Natural killer cell (primary cell): ENCODE results near the gene ZNF366. TPM values are rescaled to one million over a fixed set of nuclear protein-coding genes. Genes with fewer than 3 reads are reported as not detected.

Experiments used
- ATAC-seq, 3 donors: fragments of 150-1000 bp in 2 of 3; fragments of 200-7000 bp in 1 of 3; cut with Tn5 transposase; 1 replicate in 1 of 3; 2 replicates in 2 of 3; pipeline ENCODE4 v1.10.0; 2021; ENCODE audit warnings: mild to moderate bottlenecking in 2 of 3, moderate library complexity in 2 of 3
- DNase-seq, 2 donors: peaks; one replicate each; pipeline versions ENCODE4 v3.0.0 to v3.0.0-alpha.2; 2013 to 2021; ENCODE audit warnings: mixed read lengths in 1 of 2
- H3K27ac ChIP-seq: one replicate; pipeline ENCODE4 v1.5.1; 2013; ENCODE audit warnings: mild to moderate bottlenecking, low read length
- H3K27me3 ChIP-seq: one replicate; pipeline ENCODE4 v1.6.1; 2013; ENCODE audit warnings: low read length; ENCODE audit not compliant: control insufficient read depth, insufficient read depth
- H3K36me3 ChIP-seq: one replicate; pipeline ENCODE4 v1.6.1; 2013; ENCODE audit warnings: low read length; ENCODE audit not compliant: control insufficient read depth, insufficient read depth
- H3K4me1 ChIP-seq: one replicate; pipeline ENCODE4 v1.6.1; 2013; ENCODE audit warnings: low read length; ENCODE audit not compliant: control insufficient read depth, insufficient read depth
- H3K4me3 ChIP-seq: one replicate; pipeline ENCODE4 v1.5.1; 2013; ENCODE audit warnings: low read length
- H3K9me3 ChIP-seq: one replicate; pipeline ENCODE4 v1.6.1; 2013; ENCODE audit warnings: low read length; ENCODE audit not compliant: control insufficient read depth, insufficient read depth
- H3K27ac Mint-ChIP-seq, 2 donors: one replicate each; pipeline ENCODE4 v1.8.0; 2022; ENCODE audit warnings: mild to moderate bottlenecking in 2 of 2, mixed read lengths in 2 of 2, moderate library complexity in 1 of 2
- H3K27me3 Mint-ChIP-seq, 2 donors: one replicate each; pipeline ENCODE4 v1.8.0; 2022; ENCODE audit warnings: low read depth in 2 of 2, mixed read lengths in 2 of 2
- H3K36me3 Mint-ChIP-seq: one replicate; pipeline ENCODE4 v1.8.0; 2022; ENCODE audit warnings: mixed read lengths
- H3K4me1 Mint-ChIP-seq, 2 donors: one replicate each; pipeline ENCODE4 v1.8.0; 2022; ENCODE audit warnings: mixed read lengths in 2 of 2
- H3K4me3 Mint-ChIP-seq: one replicate; pipeline ENCODE4 v1.8.0; 2022; ENCODE audit warnings: mild to moderate bottlenecking, moderate library complexity, mixed read lengths
- H3K9me3 Mint-ChIP-seq, 2 donors: one replicate each; pipeline ENCODE4 v1.8.0; 2022; ENCODE audit warnings: mixed read lengths in 2 of 2
- WGBS: methylation state at CpG from one replicate; pipeline ENCODE4 v1.1.7; 2013; ENCODE audit warnings: missing lambda C conversion rate; ENCODE audit not compliant: insufficient coverage; 5-methylcytosine and 5-hydroxymethylcytosine counted together
- intact Hi-C: fragments of 100-400 bp; cut with micrococcal nuclease; formaldehyde crosslinking; loops from one replicate; pipeline ENCODE4 v1.14.2; 2022
- total RNA-seq, 4 donors: library from RNA; stranded (reverse); fragments of 120-200 nt in 1 of 4; gene quantifications; one replicate each; pipeline versions ENCODE4 v1.2.3 to v1.2.4, GENCODE V29; 2013 to 2022
- TF ChIP-seq, protein P1 (sequence below): fragments of 200-600 bp; IDR thresholded peaks from one replicate; pipeline ENCODE4 v1.8.0; 2022; ENCODE audit warnings: antibody characterized with exemption

ZNF366 gene
- total RNA-seq, 3 donors from 2014 or later (not counting 1 experiment from before 2014, with no cell fraction given): 0.54 TPM; not detected in 2

DNA sequence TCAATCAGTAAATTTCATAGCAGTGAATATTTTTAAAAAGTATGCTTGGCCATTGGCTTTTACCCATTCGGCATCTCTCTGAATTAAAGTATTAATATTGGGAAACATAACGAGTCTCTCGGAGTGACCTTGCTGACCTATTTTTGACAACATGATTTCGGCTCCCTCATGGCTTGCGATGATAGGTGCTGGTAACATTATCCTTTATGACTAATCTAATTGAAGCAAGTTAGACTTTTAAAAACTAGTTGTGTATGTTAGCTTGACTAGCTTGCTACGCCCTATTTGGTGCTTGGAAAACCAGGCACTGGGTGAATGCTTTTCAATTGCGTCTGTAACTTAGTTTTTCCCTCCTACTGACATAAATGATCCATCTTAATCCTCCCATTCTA, 1.1 kb downstream of the ZNF366 start:
- Mint-ChIP-seq H3K36me3 (no peaks in the 10 kb centered on the region), H3K4me3 (no peak overlapping the region), H3K4me1 (no peaks in the 10 kb centered on the region), H3K27ac (no peak overlapping the region), H3K9me3 (no peaks in the 10 kb centered on the region), H3K27me3 (peaks cover 10 to 11% of the 10 kb centered on the region in 2 donors)
- Histone ChIP-seq H3K36me3 (no peaks in the 10 kb centered on the region), H3K4me3 (no peak overlapping the region), H3K9me3 (no peaks in the 10 kb centered on the region), H3K27ac (no peak overlapping the region), H3K27me3 (no peaks in the 10 kb centered on the region), H3K4me1 (peaks cover 4% of the 10 kb centered on the region)
- DNase-seq: no peak
- 93% methylated on average over 7 of the region's 7 CpGs for WGBS
- intact Hi-C loops: no loop called here
- ATAC-seq: no peak
- TF ChIP-seq, protein P1, sequence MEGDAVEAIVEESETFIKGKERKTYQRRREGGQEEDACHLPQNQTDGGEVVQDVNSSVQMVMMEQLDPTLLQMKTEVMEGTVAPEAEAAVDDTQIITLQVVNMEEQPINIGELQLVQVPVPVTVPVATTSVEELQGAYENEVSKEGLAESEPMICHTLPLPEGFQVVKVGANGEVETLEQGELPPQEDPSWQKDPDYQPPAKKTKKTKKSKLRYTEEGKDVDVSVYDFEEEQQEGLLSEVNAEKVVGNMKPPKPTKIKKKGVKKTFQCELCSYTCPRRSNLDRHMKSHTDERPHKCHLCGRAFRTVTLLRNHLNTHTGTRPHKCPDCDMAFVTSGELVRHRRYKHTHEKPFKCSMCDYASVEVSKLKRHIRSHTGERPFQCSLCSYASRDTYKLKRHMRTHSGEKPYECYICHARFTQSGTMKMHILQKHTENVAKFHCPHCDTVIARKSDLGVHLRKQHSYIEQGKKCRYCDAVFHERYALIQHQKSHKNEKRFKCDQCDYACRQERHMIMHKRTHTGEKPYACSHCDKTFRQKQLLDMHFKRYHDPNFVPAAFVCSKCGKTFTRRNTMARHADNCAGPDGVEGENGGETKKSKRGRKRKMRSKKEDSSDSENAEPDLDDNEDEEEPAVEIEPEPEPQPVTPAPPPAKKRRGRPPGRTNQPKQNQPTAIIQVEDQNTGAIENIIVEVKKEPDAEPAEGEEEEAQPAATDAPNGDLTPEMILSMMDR: no peak

DNA sequence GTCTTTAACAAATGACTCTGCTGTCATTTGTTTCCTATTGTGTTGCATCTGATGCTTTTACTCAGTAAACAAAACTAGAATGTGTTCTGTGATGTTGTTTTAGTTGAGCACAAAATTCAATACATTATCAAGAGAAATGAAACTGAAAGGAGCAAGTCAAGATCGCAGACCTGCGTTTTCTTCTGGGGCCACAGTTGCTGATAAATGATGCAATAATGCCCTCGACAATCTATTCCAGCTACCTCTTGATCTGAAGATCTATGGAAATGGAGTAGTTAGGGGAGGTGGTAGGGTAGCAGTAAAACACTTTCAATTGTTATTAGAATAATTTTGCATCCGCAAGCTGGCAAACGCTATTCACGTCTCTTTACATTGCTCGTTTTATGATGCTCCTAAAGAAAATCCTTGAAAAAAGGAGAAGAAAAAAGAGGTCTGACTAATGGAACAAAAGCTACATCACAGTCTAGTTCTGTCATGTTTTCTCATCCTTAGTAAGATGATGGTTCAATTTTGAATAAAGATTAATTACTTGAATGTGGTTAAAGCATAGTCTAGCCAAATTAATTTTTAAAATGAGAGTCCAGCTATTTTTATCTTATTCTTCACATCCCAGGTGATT, 1.6 kb downstream of the ZNF366 start:
- Mint-ChIP-seq H3K27me3 (peaks cover 8 to 10% of the 10 kb centered on the region in 2 donors), H3K4me1 (no peaks in the 10 kb centered on the region), H3K9me3 (no peaks in the 10 kb centered on the region), H3K27ac (no peak overlapping the region), H3K36me3 (no peaks in the 10 kb centered on the region), H3K4me3 (no peak overlapping the region)
- ATAC-seq (no peak), DNase-seq (no peak)
- Histone ChIP-seq H3K36me3 (no peaks in the 10 kb centered on the region), H3K27me3 (no peaks in the 10 kb centered on the region), H3K4me3 (no peak overlapping the region), H3K27ac (no peak overlapping the region), H3K4me1 (peaks cover 4% of the 10 kb centered on the region), H3K9me3 (no peaks in the 10 kb centered on the region)
- TF ChIP-seq, protein P1: no peak
- intact Hi-C loops: no loop called here
- 68% methylated on average over 7 of the region's 7 CpGs for WGBS

DNA sequence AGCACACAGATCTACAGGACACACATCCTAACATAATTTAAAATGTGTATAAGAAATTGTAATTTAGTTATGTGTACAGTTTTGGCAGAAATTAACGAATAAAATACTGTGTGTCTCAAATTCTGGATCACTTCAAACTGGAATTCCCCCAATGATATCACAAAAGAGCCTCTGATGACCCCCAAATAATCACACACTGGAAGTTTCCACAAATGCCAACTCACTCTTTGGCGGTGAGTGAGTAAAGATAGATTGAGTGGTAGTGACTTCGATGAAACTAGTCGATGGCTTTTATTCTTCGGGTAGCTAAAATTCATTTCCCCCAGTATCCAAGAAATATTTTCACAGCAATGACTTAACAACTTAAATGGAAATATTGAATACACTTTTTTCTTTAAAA, 2.2 kb downstream of the ZNF366 start:
- H3K4me1 Mint-ChIP-seq: no peaks in the 10 kb centered on the region
- H3K27ac Mint-ChIP-seq: no peak overlapping the region
- H3K4me1 ChIP-seq: peaks cover 4% of the 10 kb centered on the region
- no peak overlapping the region for H3K4me3 ChIP-seq
- no peaks in the 10 kb centered on the region for H3K9me3 ChIP-seq
- WGBS: no CpG with 5 or more reads among the region's 5 CpGs
- TF ChIP-seq, protein P1: no peak
- no peaks in the 10 kb centered on the region for H3K27me3 ChIP-seq
- no peak for ATAC-seq
- no peak overlapping the region for H3K27ac ChIP-seq
- no peak overlapping the region for H3K4me3 Mint-ChIP-seq
- DNase-seq: no peak
- H3K27me3 Mint-ChIP-seq: peaks cover 8 to 10% of the 10 kb centered on the region in 2 donors
- no peaks in the 10 kb centered on the region for H3K36me3 ChIP-seq
- H3K36me3 Mint-ChIP-seq: no peaks in the 10 kb centered on the region
- no peaks in the 10 kb centered on the region for H3K9me3 Mint-ChIP-seq
- intact Hi-C loops: no loop called here
